Measurements from ENCODE around the gene TC2N.

TC2N gene

GRCh38 chr14:91751719-91752118, 115.6 kb downstream of the TC2N start:
- DNase-seq (ENCODE audit: low spot score), result no peak
- ChIA-PET POLR2A (ENCODE audit: low non-redundant PET) (no interaction called here), CTCF (no interaction called here)
- no peak for TF ChIP-seq CTCF (conservative IDR thresholded peaks at IDR 0.05; ENCODE audit: low read depth)
- no peak overlapping the region for H3K27ac ChIP-seq

- DNase-seq (ENCODE audit: low spot score), result no peak
- no peak overlapping the region for H3K27ac ChIP-seq
- TF ChIP-seq CTCF (conservative IDR thresholded peaks at IDR 0.05; ENCODE audit: low read depth), result no peak
- ChIA-PET CTCF (no interaction called here), POLR2A (ENCODE audit: low non-redundant PET) (no interaction called here)
Observed at GRCh38 chr14:91750634-91751198, 116.6 kb downstream of the TC2N start.

- TF ChIP-seq CTCF (conservative IDR thresholded peaks at IDR 0.05; ENCODE audit: low read depth), result no peak
- POLR2A ChIA-PET (ENCODE audit: low non-redundant PET), result no interaction called here
- CTCF ChIA-PET, result interaction anchor here (0.6 kb wide), 1 partner anchor 41 kb away, joined by 4 read pairs; no protein-coding TSS in a partner anchor
Observed at GRCh38 chr14:91749868-91750267, 117.5 kb downstream of the TC2N start.

GRCh38 chr14:91748049-91748448, 119.3 kb downstream of the TC2N start:
- no peak for DNase-seq (ENCODE audit: low spot score)
- CTCF ChIA-PET, result no interaction called here

More at GRCh38 chr14:91749868-91750267, 117.5 kb downstream of the TC2N start:
- DNase-seq (ENCODE audit: low spot score), result no peak
- H3K27ac ChIP-seq, result no peak overlapping the region

GRCh38 chr14:91745344-91745743, 122.0 kb downstream of the TC2N start:
- CTCF ChIA-PET, result no interaction called here
- no peak for DNase-seq (ENCODE audit: low spot score)
- no peak overlapping the region for H3K27ac ChIP-seq
- POLR2A ChIA-PET (ENCODE audit: low non-redundant PET), result interaction anchor here (0.5 kb wide), 1 partner anchor 19 kb away, joined by 4 read pairs; no protein-coding TSS in a partner anchor
- TF ChIP-seq CTCF (conservative IDR thresholded peaks at IDR 0.05; ENCODE audit: low read depth), result no peak

More at GRCh38 chr14:91748049-91748448, 119.3 kb downstream of the TC2N start:
- TF ChIP-seq CTCF (conservative IDR thresholded peaks at IDR 0.05; ENCODE audit: low read depth), result no peak
- no peak overlapping the region for H3K27ac ChIP-seq
- POLR2A ChIA-PET (ENCODE audit: low non-redundant PET), result no interaction called here

GRCh38 chr14:91744068-91744480, 123.3 kb downstream of the TC2N start:
- TF ChIP-seq CTCF (conservative IDR thresholded peaks at IDR 0.05; ENCODE audit: low read depth), result no peak
- no peak overlapping the region for H3K27ac ChIP-seq
- no peak for DNase-seq (ENCODE audit: low spot score)
- ChIA-PET CTCF (interaction anchor here (0.6 kb wide), 1 partner anchor 367 kb away, joined by 3 read pairs; no protein-coding TSS in a partner anchor), POLR2A (ENCODE audit: low non-redundant PET) (no interaction called here)

All from RWPE1 (cell line).